A673 (cell line): Measurements from ENCODE around the gene MYO1C. TPM values are rescaled to one million over a fixed set of nuclear protein-coding genes. Genes with fewer than 3 reads are reported as not detected.

Experiments
- BruUV-seq: library from RNA; stranded (reverse); fragments of 400-500 nt; replicated peaks from 2 replicates; lab custom pipeline; 2021; lab: Mats Ljungman, UMichigan
- CTCF ChIA-PET: fragments of 300-600 bp; sonication (Branson Sonifier 250); formaldehyde crosslinking; loops from one replicate; lab custom pipeline; 2022; ENCODE audit warnings: antibody characterized with exemption; lab: Charles Lee
- POLR2A ChIA-PET: fragments of 300-600 bp; sonication (Branson Sonifier 250); formaldehyde crosslinking; loops from one replicate; lab custom pipeline; 2022; ENCODE audit warnings: antibody characterized with exemption; ENCODE audit not compliant: low non-redundant PET; lab: Charles Lee
- DNase-seq: peaks from one replicate; pipeline ENCODE4 v3.0.0-alpha.2; 2015; ENCODE audit warnings: low spot score
- H3K27ac ChIP-seq: fragments of 200-600 bp; sonication (generic); 2 replicates; pipeline ENCODE4 v1.5.1; 2016; ENCODE audit warnings: mixed run types, low read depth, mild to moderate bottlenecking, mixed read lengths, antibody characterized with exemption, low read length; ENCODE audit not compliant: poor library complexity, severe bottlenecking
- H3K27me3 ChIP-seq: fragments of 200-600 bp; sonication (generic); replicated peaks from 2 replicates; pipeline ENCODE4 v1.6.1; 2017; ENCODE audit warnings: mixed run types, low read depth, mild to moderate bottlenecking, mixed read lengths, antibody characterized with exemption, low read length; ENCODE audit not compliant: insufficient read depth, poor library complexity
- H3K36me3 ChIP-seq: fragments of 200-600 bp; sonication (generic); 2 replicates; pipeline ENCODE4 v1.6.1; 2016; ENCODE audit warnings: mixed run types, mild to moderate bottlenecking, mixed read lengths, antibody characterized with exemption, low read length; ENCODE audit not compliant: insufficient read depth, poor library complexity, severe bottlenecking
- H3K4me1 ChIP-seq: fragments of 200-600 bp; sonication (generic); 2 replicates; pipeline ENCODE4 v1.6.1; 2017; ENCODE audit warnings: mixed run types, mild to moderate bottlenecking, mixed read lengths, antibody characterized with exemption, low read length; ENCODE audit not compliant: insufficient read depth, poor library complexity, severe bottlenecking
- H3K4me3 ChIP-seq: fragments of 200-600 bp; sonication (generic); 2 replicates; pipeline ENCODE4 v1.5.1; 2016; ENCODE audit warnings: low read depth, mixed run types, mild to moderate bottlenecking, mixed read lengths, low read length; ENCODE audit not compliant: poor library complexity, severe bottlenecking
- H3K9me3 ChIP-seq: fragments of 200-600 bp; sonication (generic); 2 replicates; pipeline ENCODE4 v1.6.1; 2016; ENCODE audit warnings: mixed run types, low read depth, mild to moderate bottlenecking, mixed read lengths, antibody characterized with exemption, low read length; ENCODE audit not compliant: poor library complexity, severe bottlenecking
- EZH2 ChIP-seq: fragments of 200-600 bp; sonication (generic); IDR thresholded peaks from 2 replicates; pipeline ENCODE4 v1.6.1; 2017; ENCODE audit warnings: borderline replicate concordance, low read depth, mild to moderate bottlenecking, mixed read lengths, antibody characterized with exemption, low read length; ENCODE audit not compliant: poor library complexity, severe bottlenecking
- intact Hi-C: fragments of 100-400 bp; cut with micrococcal nuclease; formaldehyde crosslinking; loops from one replicate; pipeline ENCODE4 v1.10.0; 2022; ENCODE audit not compliant: unreplicated experiment
- total RNA-seq: library from RNA; stranded (reverse); gene quantifications from 2 replicates; pipeline ENCODE4 v1.2.3, GENCODE V29; 2021
- TF ChIP-seq, protein P1 (sequence below): fragments of 300-800, 200-600 bp; sonication (generic); conservative IDR thresholded peaks from 2 replicates; pipeline ENCODE4 v1.5.1; 2017; ENCODE audit warnings: low read depth, mild to moderate bottlenecking, antibody characterized with exemption, low read length, moderate library complexity, mixed read lengths

The MYO1C gene
- total RNA-seq, 1 experiment from 2014 or later, result 103 TPM

DNA sequence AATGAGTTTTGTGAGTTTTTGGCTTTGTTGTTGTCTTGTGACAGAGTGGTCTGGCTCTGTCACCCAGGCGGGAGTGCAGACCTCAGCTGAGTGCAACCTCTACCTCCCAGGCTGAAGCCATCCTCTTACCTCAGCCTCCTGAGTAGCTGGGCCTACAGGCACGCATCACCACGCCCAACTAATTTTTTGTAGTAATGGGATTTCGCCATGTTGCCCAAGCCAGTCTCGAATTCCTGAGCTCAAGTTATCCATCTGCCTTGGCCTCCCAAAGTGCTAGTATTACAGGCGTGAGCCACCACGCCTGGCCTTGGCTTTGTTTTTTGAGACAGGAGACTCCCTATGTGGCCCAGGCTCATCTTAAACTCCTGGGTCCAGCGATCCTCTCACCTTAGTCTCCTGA, 51.6 kb downstream of the MYO1C start:
- Histone ChIP-seq H3K4me1 (no peaks in the 10 kb centered on the region), H3K4me3 (no peak overlapping the region), H3K27me3 (no peaks in the 10 kb centered on the region), H3K36me3 (peaks cover 19% of the 10 kb centered on the region), H3K9me3 (no peaks in the 10 kb centered on the region), H3K27ac (no peak overlapping the region)
- ChIA-PET CTCF (no interaction called here), POLR2A (no interaction called here)
- no peak for DNase-seq
- BruUV-seq, result no TSS peak
- TF ChIP-seq, protein P1, sequence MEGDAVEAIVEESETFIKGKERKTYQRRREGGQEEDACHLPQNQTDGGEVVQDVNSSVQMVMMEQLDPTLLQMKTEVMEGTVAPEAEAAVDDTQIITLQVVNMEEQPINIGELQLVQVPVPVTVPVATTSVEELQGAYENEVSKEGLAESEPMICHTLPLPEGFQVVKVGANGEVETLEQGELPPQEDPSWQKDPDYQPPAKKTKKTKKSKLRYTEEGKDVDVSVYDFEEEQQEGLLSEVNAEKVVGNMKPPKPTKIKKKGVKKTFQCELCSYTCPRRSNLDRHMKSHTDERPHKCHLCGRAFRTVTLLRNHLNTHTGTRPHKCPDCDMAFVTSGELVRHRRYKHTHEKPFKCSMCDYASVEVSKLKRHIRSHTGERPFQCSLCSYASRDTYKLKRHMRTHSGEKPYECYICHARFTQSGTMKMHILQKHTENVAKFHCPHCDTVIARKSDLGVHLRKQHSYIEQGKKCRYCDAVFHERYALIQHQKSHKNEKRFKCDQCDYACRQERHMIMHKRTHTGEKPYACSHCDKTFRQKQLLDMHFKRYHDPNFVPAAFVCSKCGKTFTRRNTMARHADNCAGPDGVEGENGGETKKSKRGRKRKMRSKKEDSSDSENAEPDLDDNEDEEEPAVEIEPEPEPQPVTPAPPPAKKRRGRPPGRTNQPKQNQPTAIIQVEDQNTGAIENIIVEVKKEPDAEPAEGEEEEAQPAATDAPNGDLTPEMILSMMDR, result no peak
- TF ChIP-seq EZH2, result no peak
- intact Hi-C loops, result no loop called here

DNA sequence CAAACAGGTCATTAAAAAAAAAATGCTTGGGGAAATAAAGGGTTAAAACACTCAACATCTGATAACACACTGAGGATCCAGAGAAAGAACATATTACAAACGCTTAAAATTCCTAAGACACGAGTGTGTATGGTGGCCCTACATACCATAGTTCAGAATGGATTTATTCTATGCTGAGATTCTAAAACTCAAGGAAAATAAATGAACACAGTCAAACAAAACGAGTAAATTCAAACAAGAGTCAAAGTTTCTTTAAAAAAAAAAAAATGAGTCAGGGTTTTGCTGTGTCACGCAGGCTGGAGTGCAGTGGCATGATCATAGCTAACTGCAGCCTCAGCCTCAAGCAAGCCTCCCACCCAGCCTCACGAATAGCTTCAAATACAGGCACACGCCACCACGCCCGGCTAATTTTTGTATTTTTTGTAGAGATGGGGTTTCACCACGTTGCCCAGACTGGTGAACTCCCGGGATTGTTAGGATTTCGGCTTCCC, 53.8 kb downstream of the MYO1C start:
- DNase-seq, result no peak
- H3K36me3 ChIP-seq, result peaks cover 38% of the 10 kb centered on the region
- H3K27ac ChIP-seq, result peak overlapping the region; percentile 42
- no peaks in the 10 kb centered on the region for H3K27me3 ChIP-seq
- peaks cover 9% of the 10 kb centered on the region for H3K4me1 ChIP-seq
- no peak overlapping the region for H3K4me3 ChIP-seq
- intact Hi-C loops, result no loop called here
- no TSS peak for BruUV-seq
- no peaks in the 10 kb centered on the region for H3K9me3 ChIP-seq
- CTCF ChIA-PET, result no interaction called here
- POLR2A ChIA-PET, result no interaction called here
- TF ChIP-seq EZH2, result no peak
- TF ChIP-seq, protein P1, result no peak

DNA sequence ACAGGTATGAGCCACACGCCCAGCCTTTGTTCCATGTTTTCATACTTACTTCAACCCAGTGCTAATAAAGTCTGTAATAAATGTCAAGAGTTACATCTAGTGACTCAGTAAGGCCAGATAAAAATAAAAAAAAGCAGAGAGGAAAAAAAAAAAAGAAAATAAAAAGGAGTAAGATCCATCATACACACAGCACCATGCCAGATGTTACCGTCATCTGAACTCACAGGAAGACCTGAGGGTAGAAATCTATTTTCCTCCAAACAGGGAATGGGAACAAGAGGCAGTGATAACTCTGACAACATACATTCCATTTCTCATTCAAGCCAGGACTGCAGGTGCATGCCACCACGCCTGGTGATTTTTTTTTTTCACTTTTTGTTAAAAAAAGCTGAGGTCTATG, 57.2 kb downstream of the MYO1C start:
- POLR2A ChIA-PET, result no interaction called here
- no peak for TF ChIP-seq EZH2
- TF ChIP-seq, protein P1, result no peak

More for the DNA sequence above, 57.2 kb downstream of the MYO1C start:
- no TSS peak for BruUV-seq
- Histone ChIP-seq H3K4me1 (peaks cover 9% of the 10 kb centered on the region), H3K27ac (no peak overlapping the region), H3K27me3 (no peaks in the 10 kb centered on the region), H3K9me3 (no peaks in the 10 kb centered on the region), H3K36me3 (peaks cover 46% of the 10 kb centered on the region), H3K4me3 (no peak overlapping the region)
- intact Hi-C loops, result no loop called here
- CTCF ChIA-PET, result no interaction called here
- DNase-seq, result no peak
